HPDE6-E6E7 (cell line): ENCODE measurements around the gene EHBP1L1.
"Not testable (repeated sequence)": the region's sequence is repeated elsewhere in the genome, so short reads cannot be mapped to it uniquely, and the experiment has no call there.

Source experiments
- DNase-seq: peaks from one replicate; pipeline ENCODE4 v3.0.0; 2011; ENCODE audit warnings: missing footprints; ENCODE audit errors: extremely low spot score

The EHBP1L1 gene

DNA sequence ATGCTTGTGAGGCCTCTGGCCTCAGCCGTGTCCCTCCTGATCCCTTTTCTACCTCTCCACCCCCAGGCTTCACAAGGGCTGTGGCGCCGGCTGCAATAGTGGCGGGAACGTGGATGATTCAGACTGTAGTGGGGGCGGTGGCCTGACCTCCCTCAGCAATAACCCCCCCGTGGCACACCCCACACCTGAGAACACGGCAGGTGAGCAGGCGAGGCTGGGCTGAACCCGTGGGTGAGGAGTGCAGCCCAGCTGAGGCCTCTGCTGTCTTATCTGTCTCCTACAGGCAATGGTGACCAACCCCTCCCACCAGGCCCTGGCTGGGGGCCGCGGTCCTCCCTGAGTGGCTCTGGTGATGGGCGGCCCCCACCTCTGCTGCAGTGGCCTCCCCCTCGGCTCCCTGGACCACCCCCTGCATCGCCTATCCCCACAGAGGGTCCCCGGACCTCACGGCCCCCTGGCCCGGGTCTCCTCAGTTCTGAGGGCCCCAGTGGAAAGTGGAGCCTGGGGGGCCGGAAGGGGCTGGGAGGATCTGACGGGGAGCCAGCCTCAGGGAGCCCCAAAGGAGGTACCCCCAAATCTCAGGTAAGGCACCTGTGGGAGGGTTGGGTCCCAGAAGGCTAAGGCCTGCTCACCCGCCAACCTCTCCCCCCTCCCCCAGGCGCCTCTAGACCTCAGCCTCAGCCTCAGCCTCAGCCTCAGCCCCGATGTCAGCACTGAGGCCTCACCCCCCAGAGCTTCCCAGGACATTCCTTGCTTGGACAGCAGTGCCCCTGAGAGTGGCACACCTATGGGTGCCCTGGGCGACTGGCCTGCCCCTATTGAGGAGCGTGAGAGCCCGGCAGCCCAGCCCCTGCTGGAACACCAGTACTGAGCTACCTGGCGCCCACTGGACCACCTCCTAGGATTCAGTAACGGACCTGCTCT lies 60.5 kb downstream of the EHBP1L1 start:
- no peak for DNase-seq

DNA sequence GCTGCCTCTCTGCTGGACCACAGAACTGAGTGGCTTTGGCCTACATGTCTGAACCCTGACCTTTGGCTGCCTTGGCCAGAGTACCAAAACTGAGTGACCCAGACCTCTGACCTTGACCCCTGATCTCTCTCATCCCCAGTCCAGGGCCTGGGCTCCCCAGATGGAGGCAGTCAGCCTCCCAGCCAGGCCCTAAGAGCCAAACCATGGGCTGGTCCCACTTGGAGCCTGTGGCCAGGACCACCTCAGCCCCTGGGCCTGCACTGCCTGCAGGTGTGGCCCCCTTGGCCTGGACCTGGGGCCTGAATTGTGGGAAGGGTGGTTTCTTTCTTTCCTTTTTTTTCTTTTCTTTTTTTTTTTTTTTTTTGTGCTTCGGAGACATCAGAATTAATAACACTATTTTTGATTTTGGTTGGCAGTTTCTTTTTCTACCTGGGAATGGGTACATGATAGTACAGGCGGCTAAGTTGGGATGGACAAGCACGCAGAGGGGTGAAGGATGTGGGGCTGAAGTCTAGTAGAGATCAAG lies 61.2 kb downstream of the EHBP1L1 start:
- DNase-seq: no peak

DNA sequence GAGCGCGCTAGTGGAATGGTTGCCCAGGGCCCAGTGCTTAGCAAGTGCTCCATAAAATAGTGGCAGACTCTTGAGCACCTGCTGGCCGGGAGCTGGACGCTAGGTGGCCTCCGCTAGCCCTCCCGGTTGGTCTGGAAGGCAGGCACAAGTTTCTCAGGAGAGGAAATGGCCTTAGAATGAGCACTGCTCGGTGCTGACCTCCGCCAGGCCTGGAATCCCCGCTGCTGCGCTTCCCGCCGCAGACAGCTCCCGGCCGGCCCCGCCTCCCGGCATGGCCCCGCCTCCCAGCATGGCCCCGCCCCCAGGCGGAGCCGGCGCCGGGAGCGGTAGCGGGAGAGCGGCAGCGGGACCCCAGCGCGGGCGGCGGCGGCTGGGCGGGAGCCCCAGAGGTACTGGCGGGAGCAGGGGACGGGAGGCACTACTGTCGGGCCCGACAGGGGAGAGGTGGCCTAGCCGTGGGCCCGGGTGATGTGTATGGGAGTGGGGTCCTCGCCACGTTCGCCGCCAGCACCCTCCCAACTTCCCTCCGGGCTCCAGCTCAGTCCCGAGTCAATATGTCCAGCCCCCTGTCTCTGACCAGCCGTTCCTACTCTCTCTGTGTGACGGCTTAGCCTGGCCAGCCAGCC lies 62.1 kb downstream of the EHBP1L1 start, which contains the start of gene SIPA1:
Gene SIPA1 (plus strand): TSS at position 308 of the 626 bp plus-strand sequence. CDS start 2,821 bp downstream, outside the sequence.
- DNase-seq: peak; percentile 74

DNA sequence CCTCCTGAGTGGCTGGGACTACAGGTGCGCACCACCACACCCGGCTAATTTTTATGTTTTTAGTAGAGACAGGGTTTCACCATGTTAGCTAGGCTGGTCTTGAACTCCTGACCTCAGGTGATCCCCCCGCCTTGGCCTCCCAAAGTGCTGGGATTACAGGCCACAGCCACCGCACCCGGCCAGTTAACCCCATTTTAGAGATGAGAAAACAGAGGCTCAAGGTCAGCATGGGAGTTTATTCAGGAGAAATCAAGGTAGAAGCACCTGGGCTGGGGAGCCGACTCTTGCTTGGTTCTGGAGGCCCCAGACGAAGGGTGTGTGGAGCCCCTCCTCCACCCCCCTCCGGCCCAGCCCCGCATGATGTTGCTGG lies 63.4 kb downstream of the EHBP1L1 start:
- not testable (repeated sequence) for DNase-seq

DNA sequence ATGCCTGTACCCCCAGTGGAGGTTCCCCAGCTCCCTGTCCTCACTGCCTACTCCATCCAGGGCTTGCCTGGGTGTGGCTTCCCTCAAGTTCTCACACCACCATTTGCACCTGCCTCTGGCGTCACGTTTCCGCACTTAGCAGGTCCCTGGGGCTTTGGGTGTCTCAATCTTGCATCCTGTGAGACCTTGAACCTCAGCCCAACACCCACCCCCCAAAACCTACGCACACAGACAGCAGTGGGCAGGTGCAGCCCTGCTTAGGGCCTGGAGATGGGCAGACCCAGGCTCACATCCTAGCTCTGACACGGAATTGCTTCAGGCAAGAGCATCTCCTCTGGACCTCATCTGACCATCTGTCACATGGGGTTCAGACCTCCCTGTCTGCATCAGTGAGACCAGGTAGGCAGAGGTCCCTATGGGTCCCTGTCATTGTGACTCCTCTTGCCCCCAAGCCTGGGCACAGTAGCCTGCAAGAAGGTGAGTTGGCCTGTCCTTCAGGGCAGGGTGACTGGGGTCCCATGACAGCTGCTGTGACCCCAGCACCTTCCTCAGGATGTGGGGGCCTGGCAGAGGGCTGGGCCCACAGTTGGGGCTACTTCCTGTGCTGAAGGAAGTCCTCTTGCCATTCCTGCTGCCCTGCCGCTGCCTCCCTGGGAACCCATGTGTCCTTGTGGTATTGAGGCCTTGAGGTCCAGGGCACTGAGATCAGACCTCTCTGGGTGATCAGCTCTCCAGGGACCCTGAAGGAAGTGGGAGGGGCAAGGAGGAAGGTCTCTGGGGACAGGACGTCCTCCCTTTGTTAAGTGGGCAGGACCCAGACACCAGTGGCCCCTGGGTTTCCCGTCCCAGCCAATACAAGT lies 64.0 kb downstream of the EHBP1L1 start:
- DNase-seq: no peak

DNA sequence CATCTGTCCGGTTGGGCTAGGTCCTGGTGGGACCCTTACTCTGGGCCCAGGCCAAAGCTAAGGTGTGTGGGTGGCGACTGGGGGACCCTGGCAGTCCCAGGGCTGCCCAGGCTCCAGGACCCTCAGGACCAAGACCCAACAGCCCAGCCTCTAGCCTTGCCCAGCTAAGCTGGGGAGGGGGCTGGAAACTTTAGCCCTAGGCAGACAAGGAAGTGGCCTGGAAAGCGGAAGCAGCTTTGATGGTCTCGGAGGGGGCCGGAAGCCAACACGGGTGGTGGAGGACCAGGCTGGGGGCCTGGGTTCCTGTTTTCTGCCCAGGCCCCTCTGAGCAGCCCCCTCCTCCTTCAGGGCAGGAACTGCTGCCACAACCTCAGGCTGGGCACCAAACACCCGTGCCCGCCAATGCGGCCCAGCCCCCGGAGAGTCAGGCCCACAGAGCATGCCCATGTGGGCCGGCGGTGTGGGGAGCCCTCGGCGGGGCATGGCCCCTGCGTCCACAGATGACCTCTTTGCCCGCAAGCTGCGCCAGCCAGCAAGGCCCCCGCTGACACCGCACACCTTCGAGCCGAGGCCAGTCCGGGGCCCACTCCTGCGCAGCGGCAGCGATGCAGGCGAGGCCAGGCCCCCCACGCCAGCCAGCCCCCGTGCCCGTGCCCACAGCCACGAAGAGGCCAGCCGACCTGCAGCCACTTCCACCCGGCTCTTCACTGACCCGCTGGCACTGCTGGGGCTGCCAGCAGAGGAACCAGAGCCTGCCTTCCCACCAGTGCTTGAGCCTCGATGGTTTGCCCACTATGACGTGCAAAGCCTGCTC lies 64.8 kb downstream of the EHBP1L1 start:
- no peak for DNase-seq

DNA sequence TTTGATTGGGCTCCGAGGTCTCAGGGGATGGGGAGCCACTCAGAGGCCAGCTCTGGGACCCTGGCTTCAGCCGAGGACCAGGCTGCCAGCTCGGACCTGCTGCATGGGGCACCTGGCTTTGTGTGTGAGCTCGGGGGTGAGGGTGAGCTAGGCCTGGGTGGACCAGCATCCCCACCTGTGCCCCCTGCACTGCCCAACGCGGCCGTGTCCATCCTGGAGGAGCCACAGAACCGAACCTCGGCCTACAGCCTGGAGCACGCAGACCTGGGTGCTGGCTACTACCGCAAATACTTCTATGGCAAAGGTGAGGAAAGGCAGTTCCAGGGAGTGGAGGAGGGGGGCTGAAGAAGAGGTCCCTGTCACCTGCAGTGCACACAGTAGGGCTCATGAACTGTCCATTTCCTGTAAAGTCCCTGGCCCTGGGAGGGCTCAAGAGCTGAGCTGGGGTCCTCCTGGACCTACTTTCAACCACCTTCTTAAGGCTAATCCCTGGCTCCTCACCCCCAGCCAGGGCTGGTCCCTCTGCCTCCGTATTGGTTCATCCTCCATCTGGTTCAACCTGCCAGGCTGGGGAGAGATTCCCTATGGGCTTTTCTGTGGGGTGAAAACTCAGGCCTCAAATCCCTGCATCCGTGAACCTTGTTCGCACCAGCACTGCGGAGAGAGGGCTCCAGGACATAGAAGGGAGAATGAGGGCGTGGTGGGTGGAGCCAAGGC lies 65.6 kb downstream of the EHBP1L1 start:
- DNase-seq: no peak
